GM12878 (cell line): ENCODE measurements around the gene STPG1. TPM values are rescaled to one million over a fixed set of nuclear protein-coding genes. Genes with fewer than 3 reads are reported as not detected.

Source experiments
- ATAC-seq: fragments of 200-7000 bp; cut with Tn5 transposase; 3 replicates; pipeline ENCODE4 v1.9.1; 2020; ENCODE audit warnings: mild to moderate bottlenecking, moderate library complexity
- BruUV-seq: library from RNA; stranded (reverse); fragments of 400-500 nt; replicated peaks from 2 replicates; lab custom pipeline; 2021; lab: Mats Ljungman, UMichigan
- CTCF ChIA-PET: fragments of 300-600 bp; sonication (Branson Sonifier 250); formaldehyde crosslinking; extraction: SDS; loops from one replicate; lab custom pipeline; 2021; ENCODE audit warnings: inconsistent platforms; lab: Yijun Ruan, JAX
- POLR2A ChIA-PET: fragments of 350-600 bp; formaldehyde crosslinking; extraction: SDS; loops from one replicate; lab custom pipeline; 2021; ENCODE audit warnings: inconsistent platforms; lab: Charles Lee
- RAD21 ChIA-PET: fragments of 300-600 bp; sonication (Branson Sonifier 250); formaldehyde crosslinking; loops from one replicate; lab custom pipeline; 2023; ENCODE audit warnings: antibody characterized with exemption; ENCODE audit not compliant: unreplicated experiment; lab: Charles Lee
- SMC1A ChIA-PET: fragments of 300-600 bp; sonication (Branson Sonifier 250); formaldehyde crosslinking; loops from one replicate; lab custom pipeline; 2023; ENCODE audit not compliant: unreplicated experiment, uncharacterized antibody; lab: Charles Lee
- DNase-seq: peaks from one replicate; pipeline ENCODE4 v3.0.0-alpha.2; 2011; ENCODE audit warnings: low read depth, low spot score
- FAIRE-seq: peaks from 3 replicates; lab custom pipeline; 2011; peaks lifted over from hg19 to GRCh38; lab: Jason Lieb, UNC
- H2AFZ ChIP-seq: 2 replicates; pipeline ENCODE4 v1.6.0; 2011; ENCODE audit warnings: low read depth, low read length, control low read depth; ENCODE audit not compliant: control insufficient read depth
- H3K27ac ChIP-seq: 2 replicates; pipeline ENCODE4 v1.5.1; 2011; ENCODE audit warnings: control low read depth; ENCODE audit not compliant: control insufficient read depth, insufficient read depth
- H3K27me3 ChIP-seq, 2 experiments: replicated peaks in 1 of 2; 2 replicates each; pipeline versions ENCODE4 v1.6.0 to v1.6.1; 2011; ENCODE audit warnings: low read length in 1 of 2; ENCODE audit not compliant: control insufficient read depth in 2 of 2, insufficient read depth in 2 of 2
- H3K36me3 ChIP-seq, 2 experiments: 2 replicates each; pipeline ENCODE4 v1.5.1; 2011; ENCODE audit warnings: low read length in 1 of 2; ENCODE audit not compliant: control insufficient read depth in 2 of 2, insufficient read depth in 2 of 2
- H3K4me1 ChIP-seq: 2 replicates; pipeline ENCODE4 v1.6.1; 2011; ENCODE audit warnings: mild to moderate bottlenecking, low read length, moderate library complexity, mixed read lengths; ENCODE audit not compliant: control insufficient read depth, insufficient read depth
- H3K4me2 ChIP-seq: 2 replicates; pipeline ENCODE4 v1.6.0; 2011; ENCODE audit warnings: control low read depth; ENCODE audit not compliant: control insufficient read depth, insufficient read depth
- H3K4me3 ChIP-seq: fragments of 200-600 bp; sonication (generic); 2 replicates; pipeline ENCODE4 v1.5.1; 2016
- H3K79me2 ChIP-seq: 2 replicates; pipeline ENCODE4 v1.6.0; 2011; ENCODE audit warnings: low read length; ENCODE audit not compliant: control insufficient read depth, insufficient read depth
- H3K9ac ChIP-seq: 2 replicates; pipeline ENCODE4 v1.8.0; 2011; ENCODE audit warnings: low read length, control low read depth, mixed read lengths; ENCODE audit not compliant: control insufficient read depth, insufficient read depth
- H3K9me3 ChIP-seq: replicated peaks from 3 replicates; pipeline ENCODE4 v1.5.1; 2011; ENCODE audit warnings: mild to moderate bottlenecking, low read length; ENCODE audit not compliant: control insufficient read depth, insufficient read depth
- H4K20me1 ChIP-seq: 2 replicates; pipeline ENCODE4 v1.6.0; 2011; ENCODE audit not compliant: control insufficient read depth, insufficient read depth
- BMI1 ChIP-seq: fragments of 450-650 bp; IDR thresholded peaks from 2 replicates; pipeline ENCODE4 v1.6.1; 2016; ENCODE audit warnings: mild to moderate bottlenecking, moderate library complexity, borderline replicate concordance
- CBFB ChIP-seq: IDR thresholded peaks from 2 replicates; pipeline ENCODE4 v1.6.1; 2016; ENCODE audit warnings: antibody characterized with exemption, low read depth
- EZH2 ChIP-seq: IDR thresholded peaks from 2 replicates; pipeline ENCODE4 v1.6.1; 2012; ENCODE audit warnings: low read depth, mild to moderate bottlenecking, control low read depth, inconsistent platforms, low read length, borderline replicate concordance; ENCODE audit not compliant: control insufficient read depth
- FOXM1 ChIP-seq: IDR thresholded peaks from 2 replicates; pipeline ENCODE4 v1.6.1; 2012; ENCODE audit warnings: low read depth, mild to moderate bottlenecking, inconsistent platforms, low read length, moderate library complexity
- HCFC1 ChIP-seq: fragments of 150-350 bp; IDR thresholded peaks from 2 replicates; pipeline ENCODE4 v1.6.1; 2014; ENCODE audit warnings: low read length
- IKZF1 ChIP-seq: fragments of 450-650 bp; conservative IDR thresholded peaks from 2 replicates; pipeline ENCODE4 v1.6.1; 2017; ENCODE audit warnings: antibody characterized with exemption, mild to moderate bottlenecking
- IRF4 ChIP-seq: IDR thresholded peaks from 2 replicates; pipeline ENCODE4 v1.6.1; 2011; ENCODE audit warnings: low read depth, low read length
- LARP7 ChIP-seq: fragments of 450-650 bp; IDR thresholded peaks from 2 replicates; pipeline ENCODE4 v1.6.1; 2017; ENCODE audit warnings: mild to moderate bottlenecking
- NR2C1 ChIP-seq: fragments of 450-650 bp; IDR thresholded peaks from 2 replicates; pipeline ENCODE4 v1.6.1; 2017; ENCODE audit warnings: antibody characterized with exemption, mild to moderate bottlenecking, moderate library complexity
- RAD21 ChIP-seq: IDR thresholded peaks from 2 replicates; pipeline ENCODE4 v1.6.1; 2011; ENCODE audit warnings: mild to moderate bottlenecking, low read depth, low read length, moderate library complexity; ENCODE audit not compliant: insufficient read depth
- RCOR1 ChIP-seq: conservative IDR thresholded peaks from 2 replicates; pipeline ENCODE4 v1.6.1; 2012; ENCODE audit warnings: low read depth, low read length, improper control_type of control experiment
- SMAD1 ChIP-seq: fragments of 450-650 bp; IDR thresholded peaks from 2 replicates; pipeline ENCODE4 v1.6.1; 2018; ENCODE audit warnings: mild to moderate bottlenecking, low read depth; ENCODE audit not compliant: partially characterized antibody
- SMC3 ChIP-seq: IDR thresholded peaks from 2 replicates; pipeline ENCODE4 v1.6.1; 2011; ENCODE audit warnings: low read length, improper control_type of control experiment, borderline replicate concordance
- ZNF274 ChIP-seq: IDR thresholded peaks from one replicate; pipeline ENCODE4 v1.8.0; 2011; ENCODE audit not compliant: insufficient read length, insufficient read depth
- ZNF622 ChIP-seq: fragments of 450-650 bp; IDR thresholded peaks from 2 replicates; pipeline ENCODE4 v1.6.1; 2017; ENCODE audit warnings: mild to moderate bottlenecking, inconsistent platforms
- WGBS: methylation state at CpG from one replicate; pipeline ENCODE4 v1.1.6; 2016; ENCODE audit warnings: low lambda C conversion rate; ENCODE audit not compliant: insufficient replicate concordance, insufficient coverage; ENCODE audit errors: missing lambda C conversion rate; 5-methylcytosine and 5-hydroxymethylcytosine counted together
- in situ Hi-C: fragments of 300-500 bp; cut with MboI; formaldehyde crosslinking; loops from 9 replicates; pipeline ENCODE4 v1.14.3; 2018; ENCODE audit warnings: mixed read lengths
- intact Hi-C: fragments of 100-400 bp; cut with micrococcal nuclease; formaldehyde crosslinking; loops from one replicate; pipeline ENCODE4 v1.14.2; 2022; ENCODE audit not compliant: unreplicated experiment
- polyA plus RNA-seq, 11 experiments: library from polyadenylated mRNA; depleted of rRNA in 4 of 11; unstranded in 6 of 11; stranded (reverse) in 5 of 11; fragments of >200 nt; fragmentation: Nextera tagmentation in 4 of 11; fragmentation: Illumina TruSeq in 1 of 11; extraction: Ambion mirVana in 4 of 11; extraction: Trizol in 1 of 11; gene quantifications; 1 replicate in 1 of 11; 2 replicates in 10 of 11; pipeline versions ENCODE4 v1.2.1 to v1.2.3, GENCODE V29; 2011 to 2016; ENCODE audit warnings: inconsistent platforms in 2 of 11, missing spikeins in 2 of 11, low read depth in 1 of 11
- total RNA-seq, 4 experiments: library from RNA; depleted of rRNA in 3 of 4; stranded (reverse); fragments of >200 nt in 3 of 4; fragmentation: Illumina TruSeq in 1 of 4; extraction: Trizol in 1 of 4; gene quantifications; 2 replicates each; pipeline versions ENCODE4 v1.2.1 to v1.2.3, GENCODE V29; 2013 to 2021
- TF ChIP-seq, protein P1 (sequence below): IDR thresholded peaks from 2 replicates; pipeline ENCODE4 v1.6.1; 2011; ENCODE audit warnings: low read depth, mild to moderate bottlenecking, low read length, moderate library complexity, borderline replicate concordance; ENCODE audit errors: extremely low read depth
- TF ChIP-seq, protein P2 (sequence below): fragments of 450-650 bp; IDR thresholded peaks from 2 replicates; pipeline ENCODE4 v1.6.1; 2017; ENCODE audit warnings: antibody characterized with exemption, mild to moderate bottlenecking, moderate library complexity

Gene STPG1
- total and polyA plus RNA-seq, 10 of the 15 experiments (the other 5 are each of a cell fraction or from before 2014, with no cell fraction given), result 0.22 to 2.6 (median 0.73) TPM

DNA sequence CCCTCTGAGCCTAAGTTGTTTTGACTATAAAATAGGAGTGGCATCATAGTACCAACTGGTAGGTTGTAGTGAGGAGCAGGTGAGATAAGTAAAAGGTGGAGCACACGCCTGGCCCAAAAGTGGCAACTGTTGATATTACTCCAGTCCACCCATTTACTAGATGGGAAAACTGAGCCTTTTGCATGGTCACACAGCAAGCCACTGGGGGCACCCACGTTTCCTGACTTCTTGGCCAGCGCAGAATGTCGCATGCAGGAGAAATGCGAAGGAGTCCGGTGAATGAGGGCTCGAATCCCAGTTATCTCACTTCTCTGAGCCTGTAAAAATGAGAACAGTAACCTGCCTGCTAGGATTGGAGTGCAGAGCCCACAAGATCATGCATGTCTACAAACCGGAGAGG is 73.6 kb downstream of the STPG1 start:
- no peak for DNase-seq
- H3K27ac ChIP-seq, result no peak overlapping the region
- peaks cover 2% of the 10 kb centered on the region; the same call in 1 of the 2 replicates for H4K20me1 ChIP-seq
- H3K4me2 ChIP-seq, result no peak overlapping the region
- no peak overlapping the region for H3K4me3 ChIP-seq
- peaks cover 0 to 4% of the 10 kb centered on the region in 2 experiments; a peak in 2 of 4 replicates for H3K27me3 ChIP-seq
- in situ Hi-C loops (no loop called here), intact Hi-C loops (no loop called here)
- no peaks in the 10 kb centered on the region for H3K4me1 ChIP-seq
- no peaks in the 10 kb centered on the region for H3K36me3 ChIP-seq
- CTCF ChIA-PET, result no interaction called here
- SMC1A ChIA-PET, result no interaction called here
- ATAC-seq, result no peak
- POLR2A ChIA-PET, result no interaction called here
- no peaks in the 10 kb centered on the region for H3K79me2 ChIP-seq
- H3K9me3 ChIP-seq, result no peaks in the 10 kb centered on the region
- no peak overlapping the region for H3K9ac ChIP-seq
- TF ChIP-seq SMC3, result no peak
- TF ChIP-seq RCOR1, result no peak
- TF ChIP-seq, protein P1, sequence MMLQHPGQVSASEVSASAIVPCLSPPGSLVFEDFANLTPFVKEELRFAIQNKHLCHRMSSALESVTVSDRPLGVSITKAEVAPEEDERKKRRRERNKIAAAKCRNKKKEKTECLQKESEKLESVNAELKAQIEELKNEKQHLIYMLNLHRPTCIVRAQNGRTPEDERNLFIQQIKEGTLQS, result no peak
- TF ChIP-seq FOXM1, result no peak
- TF ChIP-seq LARP7, result no peak
- TF ChIP-seq RAD21, result no peak
- TF ChIP-seq EZH2, result no peak
- no peak for TF ChIP-seq CBFB
- no peak for TF ChIP-seq HCFC1
- TF ChIP-seq IRF4, result no peak
- TF ChIP-seq IKZF1, result no peak
- TF ChIP-seq NR2C1, result no peak
- TF ChIP-seq ZNF274, result no peak
- TF ChIP-seq, protein P2, sequence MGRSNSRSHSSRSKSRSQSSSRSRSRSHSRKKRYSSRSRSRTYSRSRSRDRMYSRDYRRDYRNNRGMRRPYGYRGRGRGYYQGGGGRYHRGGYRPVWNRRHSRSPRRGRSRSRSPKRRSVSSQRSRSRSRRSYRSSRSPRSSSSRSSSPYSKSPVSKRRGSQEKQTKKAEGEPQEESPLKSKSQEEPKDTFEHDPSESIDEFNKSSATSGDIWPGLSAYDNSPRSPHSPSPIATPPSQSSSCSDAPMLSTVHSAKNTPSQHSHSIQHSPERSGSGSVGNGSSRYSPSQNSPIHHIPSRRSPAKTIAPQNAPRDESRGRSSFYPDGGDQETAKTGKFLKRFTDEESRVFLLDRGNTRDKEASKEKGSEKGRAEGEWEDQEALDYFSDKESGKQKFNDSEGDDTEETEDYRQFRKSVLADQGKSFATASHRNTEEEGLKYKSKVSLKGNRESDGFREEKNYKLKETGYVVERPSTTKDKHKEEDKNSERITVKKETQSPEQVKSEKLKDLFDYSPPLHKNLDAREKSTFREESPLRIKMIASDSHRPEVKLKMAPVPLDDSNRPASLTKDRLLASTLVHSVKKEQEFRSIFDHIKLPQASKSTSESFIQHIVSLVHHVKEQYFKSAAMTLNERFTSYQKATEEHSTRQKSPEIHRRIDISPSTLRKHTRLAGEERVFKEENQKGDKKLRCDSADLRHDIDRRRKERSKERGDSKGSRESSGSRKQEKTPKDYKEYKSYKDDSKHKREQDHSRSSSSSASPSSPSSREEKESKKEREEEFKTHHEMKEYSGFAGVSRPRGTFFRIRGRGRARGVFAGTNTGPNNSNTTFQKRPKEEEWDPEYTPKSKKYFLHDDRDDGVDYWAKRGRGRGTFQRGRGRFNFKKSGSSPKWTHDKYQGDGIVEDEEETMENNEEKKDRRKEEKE, result no peak
- TF ChIP-seq BMI1, result no peak
- no peak for TF ChIP-seq ZNF622
- no peak for TF ChIP-seq SMAD1
- RAD21 ChIA-PET, result no interaction called here
- BruUV-seq, result no TSS peak
- no peak overlapping the region for H2AFZ ChIP-seq
- FAIRE-seq, result no peak
- 66% methylated on average over 8 of the region's 8 CpGs for WGBS
